Measurements from ENCODE around the gene FRMD4B. TPM values are rescaled to one million over a fixed set of nuclear protein-coding genes. Genes with fewer than 3 reads are reported as not detected.
A peak's percentile ranks its signal among the peaks of the same experiment; 100 is the strongest.

FRMD4B gene
- total and polyA plus RNA-seq, 2 donors from 2014 or later: 11.8 to 50.5 TPM

GRCh38 chr3:69360690-69361089 lies 25.2 kb downstream of the FRMD4B start:
- no peak for FAIRE-seq
- no peak for DNase-seq
- H3K27ac ChIP-seq (ENCODE audit: low read depth in 2 of 2, low read length in 2 of 2): no peak overlapping the region
- H3K9me3 ChIP-seq (ENCODE audit: control insufficient read depth in 2 of 3, insufficient read depth in 1 of 3, low read length in 3 of 3): no peaks in the 10 kb centered on the region
- H3K27me3 ChIP-seq (ENCODE audit: control insufficient read depth, insufficient read depth, low read length): no peaks in the 10 kb centered on the region
- H3K4me3 ChIP-seq (ENCODE audit: low read length in 3 of 3): no peak overlapping the region
- peaks cover 0 to 8% (median 3%) of the 10 kb centered on the region in 3 donors for H3K4me1 ChIP-seq (ENCODE audit: control insufficient read depth in 2 of 3, insufficient read depth in 2 of 3, low read depth in 1 of 3, low read length in 3 of 3)
- no peak for TF ChIP-seq CTCF (IDR thresholded peaks at IDR 0.05; ENCODE audit: borderline replicate concordance, extremely low read depth, insufficient read depth)
- H3K9ac ChIP-seq (ENCODE audit: low read length in 3 of 3): no peak overlapping the region
- H3K36me3 ChIP-seq (ENCODE audit: control insufficient read depth in 2 of 3, insufficient read depth in 3 of 3, low read length in 3 of 3): no peaks in the 10 kb centered on the region
- intact Hi-C loops (cut with DNase I): no loop called here

GRCh38 chr3:69359916-69360315 lies 26.0 kb downstream of the FRMD4B start:
- Histone ChIP-seq H3K4me1 (ENCODE audit: control insufficient read depth in 2 of 3, insufficient read depth in 2 of 3, low read depth in 1 of 3, low read length in 3 of 3) (peaks cover 0 to 8% (median 3%) of the 10 kb centered on the region in 3 donors), H3K36me3 (ENCODE audit: control insufficient read depth in 2 of 3, insufficient read depth in 3 of 3, low read length in 3 of 3) (no peaks in the 10 kb centered on the region), H3K27me3 (ENCODE audit: control insufficient read depth, insufficient read depth, low read length) (no peaks in the 10 kb centered on the region), H3K9me3 (ENCODE audit: control insufficient read depth in 2 of 3, insufficient read depth in 1 of 3, low read length in 3 of 3) (no peaks in the 10 kb centered on the region), H3K4me3 (ENCODE audit: low read length in 3 of 3) (no peak overlapping the region), H3K27ac (ENCODE audit: low read depth in 2 of 2, low read length in 2 of 2) (no peak overlapping the region), H3K9ac (ENCODE audit: low read length in 3 of 3) (no peak overlapping the region)
- no peak for DNase-seq
- TF ChIP-seq CTCF (IDR thresholded peaks at IDR 0.05; ENCODE audit: borderline replicate concordance, extremely low read depth, insufficient read depth): no peak
- intact Hi-C loops (cut with DNase I): no loop called here
- FAIRE-seq: no peak

GRCh38 chr3:69359339-69359893 lies 26.5 kb downstream of the FRMD4B start:
- intact Hi-C loops (cut with DNase I): no loop called here
- FAIRE-seq: no peak
- TF ChIP-seq CTCF (IDR thresholded peaks at IDR 0.05; ENCODE audit: borderline replicate concordance, extremely low read depth, insufficient read depth): no peak
- no peaks in the 10 kb centered on the region for H3K9me3 ChIP-seq (ENCODE audit: control insufficient read depth in 2 of 3, insufficient read depth in 1 of 3, low read length in 3 of 3)
- no peak overlapping the region for H3K27ac ChIP-seq (ENCODE audit: low read depth in 2 of 2, low read length in 2 of 2)
- H3K27me3 ChIP-seq (ENCODE audit: control insufficient read depth, insufficient read depth, low read length): no peaks in the 10 kb centered on the region
- H3K4me1 ChIP-seq (ENCODE audit: control insufficient read depth in 2 of 3, insufficient read depth in 2 of 3, low read depth in 1 of 3, low read length in 3 of 3): peaks cover 0 to 8% (median 3%) of the 10 kb centered on the region in 3 donors
- no peak overlapping the region for H3K4me3 ChIP-seq (ENCODE audit: low read length in 3 of 3)
- no peaks in the 10 kb centered on the region for H3K36me3 ChIP-seq (ENCODE audit: control insufficient read depth in 2 of 3, insufficient read depth in 3 of 3, low read length in 3 of 3)
- no peak overlapping the region for H3K9ac ChIP-seq (ENCODE audit: low read length in 3 of 3)
- no peak for DNase-seq

GRCh38 chr3:69357196-69357595 lies 28.7 kb downstream of the FRMD4B start:
- Histone ChIP-seq H3K9ac (ENCODE audit: low read length in 3 of 3) (no peak overlapping the region), H3K27ac (ENCODE audit: low read depth in 2 of 2, low read length in 2 of 2) (no peak overlapping the region), H3K27me3 (ENCODE audit: control insufficient read depth, insufficient read depth, low read length) (no peaks in the 10 kb centered on the region), H3K4me3 (ENCODE audit: low read length in 3 of 3) (no peak overlapping the region), H3K36me3 (ENCODE audit: control insufficient read depth in 2 of 3, insufficient read depth in 3 of 3, low read length in 3 of 3) (no peaks in the 10 kb centered on the region), H3K4me1 (ENCODE audit: control insufficient read depth in 2 of 3, insufficient read depth in 2 of 3, low read depth in 1 of 3, low read length in 3 of 3) (peaks cover 0 to 8% (median 0%) of the 10 kb centered on the region in 3 donors), H3K9me3 (ENCODE audit: control insufficient read depth in 2 of 3, insufficient read depth in 1 of 3, low read length in 3 of 3) (no peaks in the 10 kb centered on the region)
- intact Hi-C loops (cut with DNase I): no loop called here
- FAIRE-seq (no peak), DNase-seq (peak in 2 of 5 donors; percentile 16 to 32)
- TF ChIP-seq CTCF (IDR thresholded peaks at IDR 0.05; ENCODE audit: borderline replicate concordance, extremely low read depth, insufficient read depth): no peak
